Upper lobe of right lung (tissue), 1 donor: ENCODE results near the gene QDPR. TPM values are rescaled to one million over a fixed set of nuclear protein-coding genes. Genes with fewer than 3 reads are reported as not detected.

Experiments used
- ATAC-seq: fragments of 200-7000 bp; cut with Tn5 transposase; one replicate; pipeline ENCODE4 v1.9.1; 2020; ENCODE audit warnings: mild to moderate bottlenecking, moderate library complexity
- DNase-seq: peaks from one replicate; pipeline ENCODE4 v3.0.0-alpha.2; 2020
- H3K27ac ChIP-seq: fragments of 200-600 bp; one replicate; pipeline ENCODE4 v1.8.0; 2022
- H3K27me3 ChIP-seq: fragments of 200-600 bp; one replicate; pipeline ENCODE4 v1.8.0; 2022; ENCODE audit warnings: mild to moderate bottlenecking
- H3K36me3 ChIP-seq: fragments of 200-600 bp; one replicate; pipeline ENCODE4 v1.8.0; 2022
- H3K4me1 ChIP-seq: fragments of 200-600 bp; one replicate; pipeline ENCODE4 v1.8.0; 2022
- H3K4me3 ChIP-seq: fragments of 200-600 bp; one replicate; pipeline ENCODE4 v1.8.0; 2022; ENCODE audit warnings: mild to moderate bottlenecking
- H3K9me3 ChIP-seq: fragments of 200-600 bp; one replicate; pipeline ENCODE4 v1.8.0; 2022
- intact Hi-C: fragments of 100-400 bp; cut with DNase I; formaldehyde crosslinking; loops from one replicate; pipeline ENCODE4 v1.11.0; 2022
- total RNA-seq: library from RNA; stranded (reverse); fragmentation: NEBNext Ultra II Directional; extraction: Animal tissue kit (Norgen Biotek cat#: 25700); gene quantifications from one replicate; pipeline ENCODE4 v1.2.1, GENCODE V29; 2021
- TF ChIP-seq, protein P1 (sequence below): fragments of 200-600 bp; IDR thresholded peaks from one replicate; pipeline ENCODE4 v1.8.0; 2022; ENCODE audit warnings: antibody characterized with exemption
- donor health status: DM: no; HTN: yes; CAD: no; lungs with severe emphysema.

The QDPR gene
- total RNA-seq, 1 donor from 2014 or later, result 38.2 TPM

DNA sequence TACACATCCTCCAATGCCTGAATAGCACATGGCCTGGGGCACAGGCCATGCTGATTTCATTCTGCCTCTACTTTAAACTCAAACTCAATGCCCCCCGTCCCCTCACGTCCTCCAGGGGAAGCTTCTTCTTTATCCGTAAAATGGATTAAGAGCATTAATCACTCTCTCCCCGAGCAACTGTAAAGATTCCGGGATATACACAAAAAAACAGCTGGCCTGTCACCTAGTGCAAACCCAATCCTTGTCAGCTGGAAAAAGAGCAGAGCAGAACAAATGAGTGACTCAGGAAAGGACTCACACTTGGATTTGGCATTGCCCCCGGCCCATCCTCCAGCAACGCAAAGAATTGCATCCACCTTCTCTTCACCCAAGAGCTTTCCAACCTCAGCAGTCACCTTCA lies 7.8 kb downstream of the QDPR start:
- DNase-seq (no peak), ATAC-seq (no peak)
- Histone ChIP-seq H3K9me3 (no peaks in the 10 kb centered on the region), H3K27ac (no peak overlapping the region), H3K27me3 (no peaks in the 10 kb centered on the region), H3K4me3 (no peak overlapping the region), H3K36me3 (peaks cover 75% of the 10 kb centered on the region), H3K4me1 (no peaks in the 10 kb centered on the region)
- intact Hi-C loops, result no loop called here
- TF ChIP-seq, protein P1, sequence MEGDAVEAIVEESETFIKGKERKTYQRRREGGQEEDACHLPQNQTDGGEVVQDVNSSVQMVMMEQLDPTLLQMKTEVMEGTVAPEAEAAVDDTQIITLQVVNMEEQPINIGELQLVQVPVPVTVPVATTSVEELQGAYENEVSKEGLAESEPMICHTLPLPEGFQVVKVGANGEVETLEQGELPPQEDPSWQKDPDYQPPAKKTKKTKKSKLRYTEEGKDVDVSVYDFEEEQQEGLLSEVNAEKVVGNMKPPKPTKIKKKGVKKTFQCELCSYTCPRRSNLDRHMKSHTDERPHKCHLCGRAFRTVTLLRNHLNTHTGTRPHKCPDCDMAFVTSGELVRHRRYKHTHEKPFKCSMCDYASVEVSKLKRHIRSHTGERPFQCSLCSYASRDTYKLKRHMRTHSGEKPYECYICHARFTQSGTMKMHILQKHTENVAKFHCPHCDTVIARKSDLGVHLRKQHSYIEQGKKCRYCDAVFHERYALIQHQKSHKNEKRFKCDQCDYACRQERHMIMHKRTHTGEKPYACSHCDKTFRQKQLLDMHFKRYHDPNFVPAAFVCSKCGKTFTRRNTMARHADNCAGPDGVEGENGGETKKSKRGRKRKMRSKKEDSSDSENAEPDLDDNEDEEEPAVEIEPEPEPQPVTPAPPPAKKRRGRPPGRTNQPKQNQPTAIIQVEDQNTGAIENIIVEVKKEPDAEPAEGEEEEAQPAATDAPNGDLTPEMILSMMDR, result no peak

DNA sequence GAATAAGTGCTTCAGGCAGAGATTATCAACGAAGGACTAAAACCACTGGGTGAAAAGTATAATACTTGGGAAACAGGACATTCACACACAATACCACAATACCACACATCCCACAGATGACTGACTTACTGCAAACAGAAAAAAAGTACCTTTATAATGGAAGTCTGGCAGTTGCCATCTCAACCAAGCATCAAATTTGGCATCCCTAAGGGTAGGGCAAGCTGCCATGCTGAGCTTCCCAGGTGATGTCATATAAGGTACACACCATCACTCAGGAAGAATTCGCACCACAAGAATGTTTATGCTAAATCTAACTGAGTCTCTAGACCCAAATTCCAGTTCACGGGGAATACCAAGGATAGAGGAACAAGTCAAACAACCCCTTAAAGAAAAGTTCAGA lies 9.1 kb downstream of the QDPR start:
- DNase-seq (no peak), ATAC-seq (no peak)
- TF ChIP-seq, protein P1, result no peak
- peaks cover 81% of the 10 kb centered on the region for H3K36me3 ChIP-seq
- H3K27me3 ChIP-seq, result no peaks in the 10 kb centered on the region
- no peak overlapping the region for H3K27ac ChIP-seq
- H3K4me1 ChIP-seq, result no peaks in the 10 kb centered on the region
- H3K4me3 ChIP-seq, result no peak overlapping the region
- intact Hi-C loops, result no loop called here
- no peaks in the 10 kb centered on the region for H3K9me3 ChIP-seq

DNA sequence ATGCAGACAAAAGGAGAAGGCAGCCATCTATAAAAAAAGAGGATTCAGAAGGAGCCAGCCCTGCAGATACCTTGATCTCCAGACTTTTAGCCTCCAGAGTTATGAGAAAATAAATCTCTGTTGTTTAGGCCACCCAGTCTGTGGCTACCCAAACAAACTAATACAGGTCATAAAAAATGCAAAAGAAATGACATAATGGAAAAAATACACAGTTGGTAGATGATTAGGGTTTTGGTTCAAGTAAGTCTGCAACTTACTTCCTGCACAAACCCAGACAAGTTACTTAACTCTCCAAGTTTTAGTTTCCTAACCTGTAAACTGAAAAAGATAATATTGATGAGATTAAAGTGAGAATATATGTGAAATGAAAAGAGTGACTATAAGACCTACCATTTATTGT lies 11.3 kb downstream of the QDPR start:
- ATAC-seq, result no peak
- Histone ChIP-seq H3K4me1 (no peaks in the 10 kb centered on the region), H3K36me3 (peaks cover 78% of the 10 kb centered on the region), H3K27ac (no peak overlapping the region), H3K4me3 (no peak overlapping the region), H3K27me3 (no peaks in the 10 kb centered on the region), H3K9me3 (no peaks in the 10 kb centered on the region)
- no peak for DNase-seq
- TF ChIP-seq, protein P1, result no peak
- intact Hi-C loops, result no loop called here

DNA sequence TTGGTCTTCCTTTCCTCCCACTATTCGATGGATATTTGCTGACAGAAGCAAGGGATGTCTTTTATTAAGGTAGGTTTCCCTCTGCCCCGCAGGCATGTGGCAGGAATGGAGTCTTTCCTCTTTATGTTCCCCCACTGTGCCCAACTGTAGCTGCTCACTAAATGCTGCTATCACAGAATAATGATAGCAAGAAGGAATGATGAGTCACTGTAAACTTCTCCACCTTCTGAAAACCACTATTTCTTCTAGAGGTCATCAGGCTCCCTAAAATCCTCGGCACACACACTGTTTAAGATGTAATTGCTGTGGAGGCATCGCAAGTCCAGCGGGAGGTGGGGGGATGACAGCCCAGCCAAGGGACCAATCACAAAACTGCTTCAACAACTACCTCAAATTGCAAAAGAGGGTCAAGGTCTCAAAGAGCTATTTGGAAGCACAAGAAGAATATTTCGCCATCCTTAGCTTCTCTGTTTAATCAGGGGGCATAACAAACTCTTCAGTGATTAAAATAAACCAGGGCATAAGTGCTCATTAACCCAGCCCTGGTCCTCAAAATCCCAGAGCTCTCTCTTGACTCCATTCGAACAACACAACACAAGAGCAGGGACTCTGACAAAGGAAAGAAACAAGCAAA lies 13.9 kb downstream of the QDPR start:
- Histone ChIP-seq H3K4me1 (no peaks in the 10 kb centered on the region), H3K36me3 (peaks cover 60% of the 10 kb centered on the region), H3K4me3 (no peak overlapping the region), H3K27ac (no peak overlapping the region), H3K9me3 (no peaks in the 10 kb centered on the region), H3K27me3 (no peaks in the 10 kb centered on the region)
- TF ChIP-seq, protein P1, result no peak
- DNase-seq (peak; percentile 68), ATAC-seq (peak; percentile 73)
- intact Hi-C loops, result no loop called here

DNA sequence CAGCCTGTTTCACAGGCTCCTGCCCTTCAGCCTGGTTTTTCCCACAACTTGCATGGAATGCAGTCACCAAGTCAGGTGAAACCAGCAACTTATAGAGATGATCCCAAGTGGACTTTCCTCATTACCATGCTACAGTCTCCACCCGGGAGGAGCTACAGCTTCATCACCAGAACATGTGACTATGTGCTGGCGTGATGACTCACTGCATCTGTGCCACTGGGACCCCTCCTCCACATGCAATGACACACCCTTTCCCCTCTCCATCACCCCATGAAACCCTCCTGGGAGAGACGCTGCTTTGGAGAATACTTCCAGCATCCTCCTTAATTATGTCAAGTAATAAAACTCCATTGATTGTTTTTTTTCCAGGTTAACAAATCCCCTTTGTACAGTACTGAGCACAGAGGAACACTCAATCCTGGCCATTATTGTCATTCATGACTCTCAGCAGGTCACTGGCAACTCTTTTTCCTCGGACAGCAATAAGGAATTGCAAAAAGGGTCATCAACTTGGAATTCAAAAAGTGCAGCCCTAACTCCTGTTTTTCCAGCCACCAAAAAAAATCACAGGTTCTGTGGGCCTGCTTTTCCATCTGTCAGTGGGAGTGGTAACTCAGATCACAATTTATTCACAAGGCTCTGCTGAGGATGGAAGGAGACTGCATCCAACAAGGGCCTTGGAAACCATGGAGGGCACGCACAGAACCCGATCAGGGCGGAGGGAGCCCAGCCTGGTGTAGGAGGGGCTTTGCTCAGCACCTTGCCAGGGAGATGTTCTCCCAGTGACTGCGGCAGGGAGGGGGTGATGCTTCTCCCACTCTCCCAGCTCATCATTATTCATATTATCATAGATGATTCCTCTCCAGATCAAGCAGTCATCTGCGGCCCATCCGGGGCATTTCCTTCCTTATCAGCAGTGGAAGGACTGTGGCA lies 17.4 kb downstream of the QDPR start:
- peaks cover 47% of the 10 kb centered on the region for H3K36me3 ChIP-seq
- DNase-seq, result no peak
- no peaks in the 10 kb centered on the region for H3K27me3 ChIP-seq
- H3K27ac ChIP-seq, result no peak overlapping the region
- intact Hi-C loops, result no loop called here
- TF ChIP-seq, protein P1, result no peak
- no peaks in the 10 kb centered on the region for H3K4me1 ChIP-seq
- H3K9me3 ChIP-seq, result no peaks in the 10 kb centered on the region
- H3K4me3 ChIP-seq, result no peak overlapping the region
- no peak for ATAC-seq
